SK-N-SH (cell line): ENCODE measurements around the gene B3GAT3. TPM values are rescaled to one million over a fixed set of nuclear protein-coding genes. Genes with fewer than 3 reads are reported as not detected.

Experiments
- CTCF ChIA-PET: fragments of 300-600, 350-600 bp; formaldehyde crosslinking; extraction: SDS; loops from one replicate; lab custom pipeline; 2021; lab: Yijun Ruan, JAX
- POLR2A ChIA-PET: fragments of 350-600 bp; sonication (Branson Sonifier 250); formaldehyde crosslinking; extraction: SDS; loops from one replicate; lab custom pipeline; 2020; ENCODE audit warnings: antibody characterized with exemption, inconsistent platforms; lab: Yijun Ruan, JAX
- DNase-seq: peaks from one replicate; pipeline ENCODE4 v3.0.0; 2012
- H2AFZ ChIP-seq: fragments of 200-600 bp; sonication (generic); 2 replicates; pipeline ENCODE4 v1.8.1; 2016; ENCODE audit warnings: antibody characterized with exemption, mild to moderate bottlenecking, low read depth
- H3F3A ChIP-seq: fragments of 200-600 bp; sonication (generic); replicated peaks from 2 replicates; pipeline ENCODE3; 2016; ENCODE audit warnings: antibody characterized with exemption, mild to moderate bottlenecking; ENCODE audit not compliant: insufficient read depth
- H3K27ac ChIP-seq, 2 experiments: fragments of 200-500 bp in 1 of 2; fragments of 200-600 bp in 1 of 2; sonication (Bioruptor generic) in 1 of 2; sonication (generic), shearing (Covaris generic) in 1 of 2; 2 replicates each; pipeline versions ENCODE4 v1.5.1 to v1.6.1; 2014 to 2016; ENCODE audit warnings: low read depth in 2 of 2, inconsistent platforms in 1 of 2, low read length in 1 of 2, mild to moderate bottlenecking in 1 of 2, mixed read lengths in 1 of 2
- H3K27me3 ChIP-seq: fragments of 200-600 bp; sonication (generic), shearing (Covaris generic); 2 replicates; pipeline ENCODE4 v1.6.1; 2016; ENCODE audit warnings: mixed run types; ENCODE audit not compliant: insufficient read depth
- H3K36me3 ChIP-seq, 2 experiments: fragments of 200-500 bp in 1 of 2; fragments of 200-600 bp in 1 of 2; sonication (Bioruptor generic) in 1 of 2; sonication (generic) in 1 of 2; replicated peaks in 1 of 2; 2 replicates each; pipeline versions ENCODE3 to v1.5.1; 2014 to 2016; ENCODE audit warnings: low read length in 1 of 2, mild to moderate bottlenecking in 1 of 2; ENCODE audit not compliant: insufficient read depth in 2 of 2, control insufficient read depth in 1 of 2
- H3K4me1 ChIP-seq, 2 experiments: fragments of 200-500 bp in 1 of 2; fragments of 200-600 bp in 1 of 2; sonication (Bioruptor generic) in 1 of 2; sonication (generic), shearing (Covaris generic) in 1 of 2; 2 replicates each; pipeline versions ENCODE4 v1.5.1 to v1.6.1; 2014 to 2016; ENCODE audit warnings: low read depth in 1 of 2, low read length in 1 of 2, mixed run types in 1 of 2; ENCODE audit not compliant: insufficient read depth in 2 of 2, control insufficient read depth in 1 of 2
- H3K4me2 ChIP-seq: fragments of 200-600 bp; sonication (generic), shearing (Covaris generic); 2 replicates; pipeline ENCODE4 v1.6.1; 2017; ENCODE audit warnings: mixed run types
- H3K4me3 ChIP-seq, 2 experiments: fragments of 200-500 bp in 1 of 2; fragments of 200-600 bp in 1 of 2; sonication (Bioruptor generic) in 1 of 2; sonication (generic), shearing (Covaris generic) in 1 of 2; 2 replicates each; pipeline versions ENCODE4 v1.5.1 to v1.8.1; 2014 to 2016; ENCODE audit warnings: low read depth in 2 of 2, inconsistent platforms in 1 of 2, low read length in 1 of 2, mild to moderate bottlenecking in 1 of 2, mixed read lengths in 1 of 2, moderate library complexity in 1 of 2
- H3K79me2 ChIP-seq: fragments of 200-600 bp; sonication (generic); 2 replicates; pipeline ENCODE4 v1.8.1; 2017; ENCODE audit warnings: mild to moderate bottlenecking; ENCODE audit not compliant: insufficient read depth
- H3K9ac ChIP-seq: fragments of 200-600 bp; sonication (generic); 2 replicates; pipeline ENCODE4 v1.6.1; 2017; ENCODE audit warnings: mixed run types
- H3K9me2 ChIP-seq: fragments of 200-600 bp; sonication (generic); 2 replicates; pipeline ENCODE4 v1.6.1; 2017; ENCODE audit warnings: mixed run types
- H3K9me3 ChIP-seq: fragments of 200-600 bp; sonication (generic); 2 replicates; pipeline ENCODE4 v1.6.1; 2017; ENCODE audit warnings: mixed run types, mild to moderate bottlenecking, moderate library complexity
- H4K20me1 ChIP-seq: fragments of 200-600 bp; sonication (generic); 2 replicates; pipeline ENCODE4 v1.6.1; 2017; ENCODE audit warnings: mild to moderate bottlenecking, mixed run types; ENCODE audit not compliant: insufficient read depth
- EP300 ChIP-seq, 2 experiments: IDR thresholded peaks; 2 replicates each; pipeline versions ENCODE4 v1.4.0 to v1.6.1; 2012; ENCODE audit warnings: borderline replicate concordance in 1 of 2, low read depth in 1 of 2, low read length in 1 of 2
- EZH2phosphoT487 ChIP-seq: fragments of 200-600 bp; sonication (generic); IDR thresholded peaks from 2 replicates; pipeline ENCODE4 v1.6.1; 2017; ENCODE audit warnings: low read depth, mixed run types, mild to moderate bottlenecking, antibody characterized with exemption, moderate library complexity, borderline replicate concordance
- FOSL2 ChIP-seq: IDR thresholded peaks from 2 replicates; pipeline ENCODE4 v1.4.0; 2012; ENCODE audit warnings: low read depth, mild to moderate bottlenecking, moderate library complexity, borderline replicate concordance
- FOXM1 ChIP-seq: IDR thresholded peaks from 2 replicates; pipeline ENCODE4 v1.4.0; 2012; ENCODE audit warnings: low read depth, mild to moderate bottlenecking
- GABPA ChIP-seq: IDR thresholded peaks from 2 replicates; pipeline ENCODE4 v1.4.0; 2012; ENCODE audit warnings: low read depth, mild to moderate bottlenecking
- JUND ChIP-seq: IDR thresholded peaks from 2 replicates; pipeline ENCODE4 v1.4.0; 2012
- MEF2A ChIP-seq: IDR thresholded peaks from 2 replicates; pipeline ENCODE4 v1.4.0; 2012; ENCODE audit warnings: low read depth, borderline replicate concordance
- MXI1 ChIP-seq: IDR thresholded peaks from 2 replicates; pipeline ENCODE4 v1.6.1; 2012; ENCODE audit warnings: mild to moderate bottlenecking, low read depth, low read length, improper control_type of control experiment
- NRF1 ChIP-seq: IDR thresholded peaks from 2 replicates; pipeline ENCODE4 v1.6.1; 2012; ENCODE audit warnings: low read depth, mild to moderate bottlenecking, low read length
- RFX5 ChIP-seq: IDR thresholded peaks from 2 replicates; pipeline ENCODE4 v1.6.1; 2012; ENCODE audit warnings: mild to moderate bottlenecking, improper control_type of control experiment, low read length
- RXRA ChIP-seq: IDR thresholded peaks from 2 replicates; pipeline ENCODE4 v1.4.0; 2012; ENCODE audit warnings: low read depth, mild to moderate bottlenecking, borderline replicate concordance
- SIN3A ChIP-seq: IDR thresholded peaks from 2 replicates; pipeline ENCODE4 v1.6.1; 2012; ENCODE audit warnings: low read depth, mild to moderate bottlenecking, low read length, moderate library complexity, borderline replicate concordance
- SMC3 ChIP-seq: IDR thresholded peaks from 2 replicates; pipeline ENCODE4 v1.6.1; 2012; ENCODE audit warnings: low read depth, low read length, improper control_type of control experiment
- TCF12 ChIP-seq: IDR thresholded peaks from 2 replicates; pipeline ENCODE4 v1.4.0; 2012
- TEAD4 ChIP-seq: IDR thresholded peaks from 2 replicates; pipeline ENCODE4 v1.4.0; 2012; ENCODE audit warnings: mild to moderate bottlenecking, borderline replicate concordance; ENCODE audit not compliant: insufficient read depth
- YY1 ChIP-seq: IDR thresholded peaks from 2 replicates; pipeline ENCODE4 v1.4.0; 2012; ENCODE audit warnings: low read depth, mild to moderate bottlenecking
- WGBS: methylation state at CpG from one replicate; pipeline ENCODE4 v1.1.6; 2017; ENCODE audit warnings: low lambda C conversion rate; 5-methylcytosine and 5-hydroxymethylcytosine counted together
- polyA plus RNA-seq, 3 experiments: library from polyadenylated mRNA; depleted of rRNA; stranded (reverse); fragments of >200 nt; gene quantifications; 2 replicates each; pipeline ENCODE4 v1.2.3, GENCODE V29; 2012
- TF ChIP-seq, protein P1 (sequence below): IDR thresholded peaks from 2 replicates; pipeline ENCODE4 v1.4.0; 2012; ENCODE audit warnings: low read depth, borderline replicate concordance
- TF ChIP-seq, protein P2 (sequence below): IDR thresholded peaks from 2 replicates; pipeline ENCODE4 v1.4.0; 2012; ENCODE audit warnings: low read depth, borderline replicate concordance
- TF ChIP-seq, protein P3 (sequence below): IDR thresholded peaks from 2 replicates; pipeline ENCODE4 v1.4.0; 2012; ENCODE audit warnings: low read depth
- TF ChIP-seq, protein P4 (sequence below): fragments of 150-350 bp; IDR thresholded peaks from 2 replicates; pipeline ENCODE4 v1.6.1; 2016; ENCODE audit warnings: mild to moderate bottlenecking, low read depth, low read length

B3GAT3 gene
- polyA plus RNA-seq, 1 of the 3 experiments (the other 2 are of a cell fraction) = 104 TPM

DNA sequence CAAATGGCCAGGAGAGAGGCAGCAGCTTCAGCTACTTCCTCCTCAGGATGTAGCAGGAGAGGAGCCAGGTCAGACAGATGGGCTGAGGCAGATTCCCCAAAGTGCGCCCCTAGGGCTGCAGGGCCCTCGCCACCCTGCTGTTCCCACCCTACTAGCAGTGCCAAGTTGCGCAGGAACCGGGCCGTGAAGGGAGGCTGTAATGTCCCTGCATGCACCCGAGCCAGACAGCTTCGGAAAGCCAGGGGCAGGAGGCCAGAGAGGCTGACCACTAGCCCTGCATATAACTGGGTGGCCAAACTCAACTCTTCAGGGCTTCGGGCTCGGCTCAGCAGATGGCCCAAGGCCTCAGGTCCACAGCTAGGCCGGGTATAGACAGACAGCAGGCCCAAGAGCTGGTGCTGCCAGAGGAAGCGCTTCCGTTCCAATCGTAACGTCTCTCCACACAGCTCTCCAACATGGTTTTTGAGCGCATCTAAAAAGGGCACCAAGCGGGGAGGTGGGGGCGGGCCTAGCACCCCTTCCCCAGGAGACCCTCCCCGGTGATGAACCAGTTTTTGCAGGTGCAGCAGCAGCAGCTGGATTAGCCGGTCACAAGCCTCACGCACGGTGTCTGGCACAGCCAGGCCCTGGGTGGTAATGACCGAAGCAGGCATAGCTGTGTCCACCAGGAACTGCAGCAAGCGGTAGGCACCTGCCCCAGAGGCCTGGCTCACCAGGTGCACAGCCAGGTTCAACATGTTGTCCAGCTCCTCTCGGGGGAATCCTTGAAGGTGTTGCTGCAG lies 26.6 kb upstream of the B3GAT3 start:
- Histone ChIP-seq H2AFZ (no peak overlapping the region), H3K9ac (no peak overlapping the region), H3K4me1 (peaks cover 7 to 13% of the 10 kb centered on the region in 2 experiments; a peak in 2 of 4 replicates), H3F3A (peaks cover 5% of the 10 kb centered on the region), H3K79me2 (peaks cover 60% of the 10 kb centered on the region), H3K36me3 (peaks cover 16 to 17% of the 10 kb centered on the region in 2 experiments), H3K9me3 (no peaks in the 10 kb centered on the region), H4K20me1 (0 out of 2 replicates have a peak, but pooled peaks cover 5% of the 10 kb centered on the region), H3K4me3 (no peak overlapping the region), H3K27ac (no peak overlapping the region), H3K9me2 (no peaks in the 10 kb centered on the region), H3K27me3 (no peaks in the 10 kb centered on the region), H3K4me2 (no peak overlapping the region)
- CTCF ChIA-PET = interaction anchor here (1.2 to 2.4 kb wide), 6 partner anchors 36 to 254 kb away, joined by 3 to 10 read pairs (median 4); partner anchors contain the start of genes SLC3A2 and TUT1
- DNase-seq = no peak
- TF ChIP-seq, protein P1, sequence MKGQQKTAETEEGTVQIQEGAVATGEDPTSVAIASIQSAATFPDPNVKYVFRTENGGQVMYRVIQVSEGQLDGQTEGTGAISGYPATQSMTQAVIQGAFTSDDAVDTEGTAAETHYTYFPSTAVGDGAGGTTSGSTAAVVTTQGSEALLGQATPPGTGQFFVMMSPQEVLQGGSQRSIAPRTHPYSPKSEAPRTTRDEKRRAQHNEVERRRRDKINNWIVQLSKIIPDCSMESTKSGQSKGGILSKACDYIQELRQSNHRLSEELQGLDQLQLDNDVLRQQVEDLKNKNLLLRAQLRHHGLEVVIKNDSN = no peak
- TF ChIP-seq, protein P2, sequence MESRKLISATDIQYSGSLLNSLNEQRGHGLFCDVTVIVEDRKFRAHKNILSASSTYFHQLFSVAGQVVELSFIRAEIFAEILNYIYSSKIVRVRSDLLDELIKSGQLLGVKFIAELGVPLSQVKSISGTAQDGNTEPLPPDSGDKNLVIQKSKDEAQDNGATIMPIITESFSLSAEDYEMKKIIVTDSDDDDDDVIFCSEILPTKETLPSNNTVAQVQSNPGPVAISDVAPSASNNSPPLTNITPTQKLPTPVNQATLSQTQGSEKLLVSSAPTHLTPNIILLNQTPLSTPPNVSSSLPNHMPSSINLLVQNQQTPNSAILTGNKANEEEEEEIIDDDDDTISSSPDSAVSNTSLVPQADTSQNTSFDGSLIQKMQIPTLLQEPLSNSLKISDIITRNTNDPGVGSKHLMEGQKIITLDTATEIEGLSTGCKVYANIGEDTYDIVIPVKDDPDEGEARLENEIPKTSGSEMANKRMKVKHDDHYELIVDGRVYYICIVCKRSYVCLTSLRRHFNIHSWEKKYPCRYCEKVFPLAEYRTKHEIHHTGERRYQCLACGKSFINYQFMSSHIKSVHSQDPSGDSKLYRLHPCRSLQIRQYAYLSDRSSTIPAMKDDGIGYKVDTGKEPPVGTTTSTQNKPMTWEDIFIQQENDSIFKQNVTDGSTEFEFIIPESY = no peak
- no peak for TF ChIP-seq NRF1
- no peak for TF ChIP-seq RXRA
- no peak for TF ChIP-seq SIN3A
- no peak for TF ChIP-seq RFX5
- no peak for TF ChIP-seq YY1
- no peak for TF ChIP-seq TCF12
- TF ChIP-seq GABPA = no peak
- no peak for TF ChIP-seq EZH2phosphoT487
- TF ChIP-seq TEAD4 = no peak
- no peak for TF ChIP-seq FOSL2
- TF ChIP-seq, protein P3, sequence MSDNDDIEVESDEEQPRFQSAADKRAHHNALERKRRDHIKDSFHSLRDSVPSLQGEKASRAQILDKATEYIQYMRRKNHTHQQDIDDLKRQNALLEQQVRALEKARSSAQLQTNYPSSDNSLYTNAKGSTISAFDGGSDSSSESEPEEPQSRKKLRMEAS = no peak
- no peak for TF ChIP-seq FOXM1
- TF ChIP-seq JUND = no peak
- TF ChIP-seq, protein P4, sequence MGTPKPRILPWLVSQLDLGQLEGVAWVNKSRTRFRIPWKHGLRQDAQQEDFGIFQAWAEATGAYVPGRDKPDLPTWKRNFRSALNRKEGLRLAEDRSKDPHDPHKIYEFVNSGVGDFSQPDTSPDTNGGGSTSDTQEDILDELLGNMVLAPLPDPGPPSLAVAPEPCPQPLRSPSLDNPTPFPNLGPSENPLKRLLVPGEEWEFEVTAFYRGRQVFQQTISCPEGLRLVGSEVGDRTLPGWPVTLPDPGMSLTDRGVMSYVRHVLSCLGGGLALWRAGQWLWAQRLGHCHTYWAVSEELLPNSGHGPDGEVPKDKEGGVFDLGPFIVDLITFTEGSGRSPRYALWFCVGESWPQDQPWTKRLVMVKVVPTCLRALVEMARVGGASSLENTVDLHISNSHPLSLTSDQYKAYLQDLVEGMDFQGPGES = no peak
- no peak for TF ChIP-seq MEF2A
- TF ChIP-seq EP300 (IDR thresholded peaks at IDR 0.05; ENCODE audit: borderline replicate concordance in 1 of 2, low read depth in 1 of 2, low read length in 1 of 2) = no peak
- TF ChIP-seq SMC3 = no peak
- TF ChIP-seq MXI1 = no peak
- 92% methylated on average over 8 of the region's 24 CpGs for WGBS
- POLR2A ChIA-PET = interaction anchor here (0.5 to 7.3 kb wide), 4 partner anchors 16 to 193 kb away, joined by 3 to 52 read pairs (median 4); partner anchors contain the start of genes C11orf98, CSKMT and TUT1
